ENCODE measurements around the gene AMBN.

AMBN gene

GRCh38 chr4:70624226-70624793, 32.3 kb downstream of the AMBN start:
- Histone ChIP-seq H2BK120ac (ENCODE audit: low read depth, low read length) (no peak overlapping the region), H3K4ac (ENCODE audit: low read depth, low read length) (no peak overlapping the region), H2BK5ac (ENCODE audit: low read length) (no peak overlapping the region), H3K4me2 (ENCODE audit: low read length) (no peak overlapping the region), H3K27ac (ENCODE audit: low read depth, low read length) (no peak overlapping the region), H3K27me3 (ENCODE audit: insufficient read depth, low read length, poor library complexity) (no peaks in the 10 kb centered on the region), H4K5ac (ENCODE audit: low read length) (no peak overlapping the region), H3K79me2 (ENCODE audit: control insufficient read depth, insufficient read depth, low read length) (no peaks in the 10 kb centered on the region), H3K23ac (ENCODE audit: low read length) (no peak overlapping the region), H3K9ac (ENCODE audit: low read length) (no peak overlapping the region), H3K4me1 (ENCODE audit: control insufficient read depth, low read depth, low read length) (no peaks in the 10 kb centered on the region), H3K18ac (ENCODE audit: low read length) (no peak overlapping the region), H3K36me3 (ENCODE audit: control insufficient read depth, insufficient read depth, low read length) (no peaks in the 10 kb centered on the region), H3K4me3 (ENCODE audit: low read length) (no peak overlapping the region), H4K8ac (ENCODE audit: low read depth, low read length) (no peak overlapping the region), H2AK5ac (ENCODE audit: low read length) (no peak overlapping the region), H3K79me1 (ENCODE audit: low read length) (no peaks in the 10 kb centered on the region), H2BK15ac (replicated peaks; ENCODE audit: low read depth) (no peak overlapping the region), H3K56ac (ENCODE audit: low read length) (no peak overlapping the region)
- no peak for DNase-seq
- no CpG with 5 or more reads among the region's 1 CpG for WGBS (ENCODE audit: extremely low coverage, insufficient coverage, low lambda C conversion rate)

GRCh38 chr4:70627620-70628019, 35.6 kb downstream of the AMBN start:
- H2BK5ac ChIP-seq (ENCODE audit: low read length), result no peak overlapping the region
- H4K8ac ChIP-seq (ENCODE audit: low read depth, low read length), result no peak overlapping the region
- no peak overlapping the region for H3K18ac ChIP-seq (ENCODE audit: low read length)
- H3K4me1 ChIP-seq (ENCODE audit: control insufficient read depth, low read depth, low read length), result no peaks in the 10 kb centered on the region
- H3K27me3 ChIP-seq (ENCODE audit: insufficient read depth, low read length, poor library complexity), result no peaks in the 10 kb centered on the region
- H3K23ac ChIP-seq (ENCODE audit: low read length), result no peak overlapping the region
- H3K4me2 ChIP-seq (ENCODE audit: low read length), result no peak overlapping the region
- H3K79me1 ChIP-seq (ENCODE audit: low read length), result no peaks in the 10 kb centered on the region
- H3K36me3 ChIP-seq (ENCODE audit: control insufficient read depth, insufficient read depth, low read length), result no peaks in the 10 kb centered on the region
- H3K56ac ChIP-seq (ENCODE audit: low read length), result no peak overlapping the region
- no peak overlapping the region for H4K5ac ChIP-seq (ENCODE audit: low read length)
- no CpG with 5 or more reads among the region's 1 CpG for WGBS (ENCODE audit: extremely low coverage, insufficient coverage, low lambda C conversion rate)
- no peaks in the 10 kb centered on the region for H3K79me2 ChIP-seq (ENCODE audit: control insufficient read depth, insufficient read depth, low read length)
- H3K27ac ChIP-seq (ENCODE audit: low read depth, low read length), result no peak overlapping the region
- no peak overlapping the region for H2AK5ac ChIP-seq (ENCODE audit: low read length)
- no peak overlapping the region for H2BK120ac ChIP-seq (ENCODE audit: low read depth, low read length)
- no peak overlapping the region for H2BK15ac ChIP-seq (replicated peaks; ENCODE audit: low read depth)
- no peak for DNase-seq
- no peak overlapping the region for H3K4ac ChIP-seq (ENCODE audit: low read depth, low read length)
- H3K9ac ChIP-seq (ENCODE audit: low read length), result no peak overlapping the region
- H3K4me3 ChIP-seq (ENCODE audit: low read length), result no peak overlapping the region

GRCh38 chr4:70628444-70628843, 36.4 kb downstream of the AMBN start, which contains the start of gene ENAM:
ENAM (plus strand) TSS chr4:70628744; CDS start chr4:70629501, 757 bp downstream.
- H3K4me2 ChIP-seq (ENCODE audit: low read length), result no peak within 1 kb of the TSS
- no peak within 1 kb of the TSS for H2AK5ac ChIP-seq (ENCODE audit: low read length)
- H4K5ac ChIP-seq (ENCODE audit: low read length), result no peak within 1 kb of the TSS
- H2BK120ac ChIP-seq (ENCODE audit: low read depth, low read length), result no peak within 1 kb of the TSS
- no peaks in the 10 kb centered on the region for H3K36me3 ChIP-seq (ENCODE audit: control insufficient read depth, insufficient read depth, low read length)
- H3K27ac ChIP-seq (ENCODE audit: low read depth, low read length), result no peak within 1 kb of the TSS
- H3K4ac ChIP-seq (ENCODE audit: low read depth, low read length), result no peak within 1 kb of the TSS
- H2BK15ac ChIP-seq (replicated peaks; ENCODE audit: low read depth), result no peak within 1 kb of the TSS
- no peak within 1 kb of the TSS for H3K9ac ChIP-seq (ENCODE audit: low read length)
- H3K18ac ChIP-seq (ENCODE audit: low read length), result no peak within 1 kb of the TSS
- no peak for DNase-seq
- H3K27me3 ChIP-seq (ENCODE audit: insufficient read depth, low read length, poor library complexity), result no peaks in the 10 kb centered on the region
- no peak within 1 kb of the TSS for H4K8ac ChIP-seq (ENCODE audit: low read depth, low read length)
- H3K79me2 ChIP-seq (ENCODE audit: control insufficient read depth, insufficient read depth, low read length), result no peaks in the 10 kb centered on the region
- no peaks in the 10 kb centered on the region for H3K4me1 ChIP-seq (ENCODE audit: control insufficient read depth, low read depth, low read length)
- no CpG with 5 or more reads among the region's 2 CpGs for WGBS (ENCODE audit: extremely low coverage, insufficient coverage, low lambda C conversion rate)
- H3K4me3 ChIP-seq (ENCODE audit: low read length), result no peak within 1 kb of the TSS
- no peak within 1 kb of the TSS for H3K56ac ChIP-seq (ENCODE audit: low read length)
- no peak within 1 kb of the TSS for H2BK5ac ChIP-seq (ENCODE audit: low read length)
- no peaks in the 10 kb centered on the region for H3K79me1 ChIP-seq (ENCODE audit: low read length)
- no peak within 1 kb of the TSS for H3K23ac ChIP-seq (ENCODE audit: low read length)

GRCh38 chr4:70629469-70630090, 37.5 kb downstream of the AMBN start:
- Histone ChIP-seq H3K27ac (ENCODE audit: low read depth, low read length) (no peak overlapping the region), H2BK15ac (replicated peaks; ENCODE audit: low read depth) (no peak overlapping the region), H3K4me1 (ENCODE audit: control insufficient read depth, low read depth, low read length) (no peaks in the 10 kb centered on the region), H3K4ac (ENCODE audit: low read depth, low read length) (no peak overlapping the region), H4K5ac (ENCODE audit: low read length) (no peak overlapping the region), H3K79me1 (ENCODE audit: low read length) (no peaks in the 10 kb centered on the region), H3K4me2 (ENCODE audit: low read length) (no peak overlapping the region), H3K79me2 (ENCODE audit: control insufficient read depth, insufficient read depth, low read length) (no peaks in the 10 kb centered on the region), H3K9ac (ENCODE audit: low read length) (no peak overlapping the region), H2BK5ac (ENCODE audit: low read length) (no peak overlapping the region), H3K18ac (ENCODE audit: low read length) (no peak overlapping the region), H3K27me3 (ENCODE audit: insufficient read depth, low read length, poor library complexity) (no peaks in the 10 kb centered on the region), H3K4me3 (ENCODE audit: low read length) (no peak overlapping the region), H2BK120ac (ENCODE audit: low read depth, low read length) (no peak overlapping the region), H2AK5ac (ENCODE audit: low read length) (no peak overlapping the region), H3K56ac (ENCODE audit: low read length) (no peak overlapping the region), H3K36me3 (ENCODE audit: control insufficient read depth, insufficient read depth, low read length) (no peaks in the 10 kb centered on the region), H3K23ac (ENCODE audit: low read length) (no peak overlapping the region), H4K8ac (ENCODE audit: low read depth, low read length) (no peak overlapping the region)
- DNase-seq, result no peak
- WGBS (ENCODE audit: extremely low coverage, insufficient coverage, low lambda C conversion rate), result no CpG with 5 or more reads among the region's 1 CpG

GRCh38 chr4:70630162-70630561, 38.1 kb downstream of the AMBN start:
- Histone ChIP-seq H3K27me3 (ENCODE audit: insufficient read depth, low read length, poor library complexity) (no peaks in the 10 kb centered on the region), H2BK5ac (ENCODE audit: low read length) (no peak overlapping the region), H3K36me3 (ENCODE audit: control insufficient read depth, insufficient read depth, low read length) (no peaks in the 10 kb centered on the region), H3K79me2 (ENCODE audit: control insufficient read depth, insufficient read depth, low read length) (no peaks in the 10 kb centered on the region), H3K27ac (ENCODE audit: low read depth, low read length) (no peak overlapping the region), H3K79me1 (ENCODE audit: low read length) (no peaks in the 10 kb centered on the region), H3K56ac (ENCODE audit: low read length) (no peak overlapping the region), H3K4me3 (ENCODE audit: low read length) (no peak overlapping the region), H3K4me1 (ENCODE audit: control insufficient read depth, low read depth, low read length) (no peaks in the 10 kb centered on the region), H3K18ac (ENCODE audit: low read length) (no peak overlapping the region), H3K4ac (ENCODE audit: low read depth, low read length) (no peak overlapping the region), H2AK5ac (ENCODE audit: low read length) (no peak overlapping the region), H3K23ac (ENCODE audit: low read length) (no peak overlapping the region), H4K5ac (ENCODE audit: low read length) (no peak overlapping the region), H3K9ac (ENCODE audit: low read length) (no peak overlapping the region), H4K8ac (ENCODE audit: low read depth, low read length) (no peak overlapping the region), H2BK120ac (ENCODE audit: low read depth, low read length) (no peak overlapping the region), H3K4me2 (ENCODE audit: low read length) (no peak overlapping the region), H2BK15ac (replicated peaks; ENCODE audit: low read depth) (no peak overlapping the region)
- no CpG with 5 or more reads among the region's 3 CpGs for WGBS (ENCODE audit: extremely low coverage, insufficient coverage, low lambda C conversion rate)
- no peak for DNase-seq

- Histone ChIP-seq H3K56ac (ENCODE audit: low read length) (no peak overlapping the region), H2BK5ac (ENCODE audit: low read length) (no peak overlapping the region), H4K8ac (ENCODE audit: low read depth, low read length) (no peak overlapping the region), H3K79me2 (ENCODE audit: control insufficient read depth, insufficient read depth, low read length) (no peaks in the 10 kb centered on the region), H3K27me3 (ENCODE audit: insufficient read depth, low read length, poor library complexity) (no peaks in the 10 kb centered on the region), H3K23ac (ENCODE audit: low read length) (no peak overlapping the region), H3K4ac (ENCODE audit: low read depth, low read length) (no peak overlapping the region), H4K5ac (ENCODE audit: low read length) (no peak overlapping the region), H3K4me3 (ENCODE audit: low read length) (no peak overlapping the region), H3K18ac (ENCODE audit: low read length) (no peak overlapping the region), H2BK120ac (ENCODE audit: low read depth, low read length) (no peak overlapping the region), H2BK15ac (replicated peaks; ENCODE audit: low read depth) (no peak overlapping the region), H3K27ac (ENCODE audit: low read depth, low read length) (no peak overlapping the region), H3K4me1 (ENCODE audit: control insufficient read depth, low read depth, low read length) (no peaks in the 10 kb centered on the region), H3K9ac (ENCODE audit: low read length) (no peak overlapping the region), H3K36me3 (ENCODE audit: control insufficient read depth, insufficient read depth, low read length) (no peaks in the 10 kb centered on the region), H2AK5ac (ENCODE audit: low read length) (no peak overlapping the region), H3K4me2 (ENCODE audit: low read length) (no peak overlapping the region), H3K79me1 (ENCODE audit: low read length) (no peaks in the 10 kb centered on the region)
- DNase-seq, result peak; percentile 19
- WGBS (ENCODE audit: extremely low coverage, insufficient coverage, low lambda C conversion rate), result no CpG with 5 or more reads among the region's 1 CpG
These were observed 40.0 kb downstream of the AMBN start for GRCh38 chr4:70632028-70632427.
